Lower lobe of right lung (tissue), 2 donors: ENCODE measurements around the gene TRAPPC12. TPM values are rescaled to one million over a fixed set of nuclear protein-coding genes. Genes with fewer than 3 reads are reported as not detected.

Source experiments
- ATAC-seq, 2 donors: fragments of 200-7000 bp; cut with Tn5 transposase; one replicate each; pipeline ENCODE4 v1.9.1; 2020 to 2022; ENCODE audit warnings: mild to moderate bottlenecking in 2 of 2, moderate library complexity in 2 of 2
- DNase-seq: peaks from one replicate; pipeline ENCODE4 v3.0.0-alpha.2; 2020
- H3K27ac ChIP-seq: fragments of 200-600 bp; one replicate; pipeline ENCODE4 v1.8.0; 2022
- H3K27me3 ChIP-seq: fragments of 200-600 bp; one replicate; pipeline ENCODE4 v1.8.0; 2022; ENCODE audit warnings: low read depth
- H3K36me3 ChIP-seq: fragments of 200-600 bp; one replicate; pipeline ENCODE4 v1.8.0; 2022; ENCODE audit warnings: mild to moderate bottlenecking
- H3K4me1 ChIP-seq: fragments of 200-600 bp; one replicate; pipeline ENCODE4 v1.8.0; 2022
- H3K4me3 ChIP-seq: fragments of 200-600 bp; one replicate; pipeline ENCODE4 v1.8.0; 2022; ENCODE audit warnings: mild to moderate bottlenecking
- H3K9me3 ChIP-seq: fragments of 200-600 bp; one replicate; pipeline ENCODE4 v1.8.0; 2022
- intact Hi-C: fragments of 100-400 bp; cut with DNase I; formaldehyde crosslinking; loops from one replicate; pipeline ENCODE4 v1.11.0; 2022
- total RNA-seq: library from RNA; stranded (reverse); fragmentation: NEBNext Ultra II Directional; extraction: Animal tissue kit (Norgen Biotek cat#: 25700); gene quantifications from one replicate; pipeline ENCODE4 v1.2.1, GENCODE V29; 2021
- TF ChIP-seq, protein P1 (sequence below): fragments of 200-600 bp; IDR thresholded peaks from one replicate; pipeline ENCODE4 v1.8.0; 2022; ENCODE audit warnings: antibody characterized with exemption, mild to moderate bottlenecking
- donor health status: DM: no; HTN: yes; CAD: no; lungs with severe emphysema.

Gene TRAPPC12
- total RNA-seq, 1 donor from 2014 or later, result 93.8 TPM

DNA sequence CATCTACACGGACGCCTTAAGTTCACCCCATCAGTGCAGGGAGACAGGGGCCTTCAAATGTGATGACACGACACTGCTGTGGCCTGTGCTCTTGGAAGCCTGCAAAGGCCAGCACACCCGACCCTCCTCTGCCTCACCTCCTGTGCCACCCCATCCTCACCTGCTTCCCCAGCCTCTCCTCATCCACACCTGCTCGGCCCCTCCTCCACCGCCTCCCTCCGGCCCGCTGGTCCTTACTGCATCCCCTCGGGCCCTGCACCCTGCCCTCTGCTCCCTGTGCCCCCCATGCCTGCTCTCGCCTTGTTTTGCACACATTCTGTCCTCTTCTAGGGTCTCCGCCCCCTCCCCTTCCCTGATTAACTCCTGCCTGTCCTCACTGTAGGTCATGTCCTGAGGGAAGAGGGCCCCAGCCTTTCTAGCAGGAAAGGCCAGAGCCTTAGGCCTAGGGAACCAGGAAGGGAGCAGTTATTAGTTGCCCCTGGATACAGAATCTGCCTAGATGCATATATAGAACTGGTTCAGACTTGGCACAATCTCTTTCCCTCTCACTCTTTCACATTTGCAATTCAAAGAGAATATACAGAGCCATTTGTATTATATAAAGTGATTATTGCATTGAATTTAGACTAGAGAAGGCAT lies 39.4 kb downstream of the TRAPPC12 start:
- H3K4me1 ChIP-seq, result no peaks in the 10 kb centered on the region
- no peak overlapping the region for H3K27ac ChIP-seq
- no peak for ATAC-seq
- H3K9me3 ChIP-seq, result no peaks in the 10 kb centered on the region
- H3K4me3 ChIP-seq, result no peak overlapping the region
- peaks cover 65% of the 10 kb centered on the region for H3K36me3 ChIP-seq
- TF ChIP-seq, protein P1, sequence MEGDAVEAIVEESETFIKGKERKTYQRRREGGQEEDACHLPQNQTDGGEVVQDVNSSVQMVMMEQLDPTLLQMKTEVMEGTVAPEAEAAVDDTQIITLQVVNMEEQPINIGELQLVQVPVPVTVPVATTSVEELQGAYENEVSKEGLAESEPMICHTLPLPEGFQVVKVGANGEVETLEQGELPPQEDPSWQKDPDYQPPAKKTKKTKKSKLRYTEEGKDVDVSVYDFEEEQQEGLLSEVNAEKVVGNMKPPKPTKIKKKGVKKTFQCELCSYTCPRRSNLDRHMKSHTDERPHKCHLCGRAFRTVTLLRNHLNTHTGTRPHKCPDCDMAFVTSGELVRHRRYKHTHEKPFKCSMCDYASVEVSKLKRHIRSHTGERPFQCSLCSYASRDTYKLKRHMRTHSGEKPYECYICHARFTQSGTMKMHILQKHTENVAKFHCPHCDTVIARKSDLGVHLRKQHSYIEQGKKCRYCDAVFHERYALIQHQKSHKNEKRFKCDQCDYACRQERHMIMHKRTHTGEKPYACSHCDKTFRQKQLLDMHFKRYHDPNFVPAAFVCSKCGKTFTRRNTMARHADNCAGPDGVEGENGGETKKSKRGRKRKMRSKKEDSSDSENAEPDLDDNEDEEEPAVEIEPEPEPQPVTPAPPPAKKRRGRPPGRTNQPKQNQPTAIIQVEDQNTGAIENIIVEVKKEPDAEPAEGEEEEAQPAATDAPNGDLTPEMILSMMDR, result no peak
- no peaks in the 10 kb centered on the region for H3K27me3 ChIP-seq
- intact Hi-C loops, result no loop called here
- DNase-seq, result no peak

DNA sequence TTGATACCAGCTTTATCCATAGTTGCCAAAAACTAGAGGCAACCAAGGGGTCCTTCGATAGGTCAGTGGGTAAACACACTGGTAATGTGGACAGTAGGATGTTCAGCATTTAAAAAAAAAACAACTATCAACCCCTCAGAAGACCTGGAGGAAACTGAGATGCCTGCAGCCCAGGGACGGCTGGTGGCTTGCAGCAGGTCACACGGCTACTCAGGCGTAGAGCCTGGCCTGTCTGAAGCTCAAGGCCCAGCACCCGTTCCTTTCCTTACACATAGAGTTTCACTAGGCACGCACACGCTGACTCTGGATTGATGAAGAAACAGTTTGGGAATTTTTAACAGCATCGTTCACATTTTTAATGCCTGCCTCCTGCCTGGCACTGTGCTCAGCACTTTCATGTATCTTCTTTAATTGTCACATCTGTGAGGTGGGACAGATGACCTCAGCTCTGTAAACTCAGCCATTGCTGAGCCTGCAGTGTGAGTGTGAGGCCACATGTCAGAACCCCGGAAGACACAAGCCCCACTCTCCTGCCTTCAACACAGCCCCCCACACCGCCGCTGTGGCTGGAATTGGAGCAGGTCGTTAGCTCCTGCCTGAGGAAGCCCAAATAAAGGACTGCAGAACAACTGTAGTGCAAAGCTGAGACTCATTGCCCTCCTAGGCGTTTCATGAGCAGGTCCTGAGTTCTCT lies 40.7 kb downstream of the TRAPPC12 start:
- intact Hi-C loops, result no loop called here
- DNase-seq, result no peak

DNA sequence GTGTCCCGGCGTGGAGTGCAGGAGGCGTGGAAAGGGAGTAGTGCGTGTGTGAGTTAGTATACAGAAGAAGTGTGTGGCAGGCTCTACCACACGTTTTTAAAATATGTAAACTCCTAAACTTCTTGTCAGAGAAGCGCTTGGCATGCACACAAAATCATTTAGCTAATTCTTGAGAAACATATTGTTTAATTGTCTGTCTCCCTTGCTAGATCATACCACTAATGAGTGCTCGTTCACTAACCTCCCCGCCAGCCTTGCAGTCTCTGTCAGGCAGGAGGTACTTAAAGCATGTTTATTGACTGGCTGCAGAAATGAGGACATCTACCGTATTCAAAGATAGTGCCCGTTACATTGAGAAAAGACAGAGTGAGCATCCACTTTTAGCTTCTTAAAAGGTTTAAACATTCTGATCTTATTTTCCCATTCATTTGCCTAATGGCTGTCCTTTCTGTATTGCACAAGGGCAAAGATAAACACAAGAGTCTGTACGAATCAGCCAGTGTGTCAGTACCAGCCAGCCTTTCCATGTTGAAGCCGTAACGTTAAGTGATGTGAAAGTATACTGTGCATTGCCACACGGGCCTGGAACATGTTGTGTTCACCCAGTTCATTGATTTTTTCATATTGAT lies 41.4 kb downstream of the TRAPPC12 start:
- H3K27me3 ChIP-seq, result no peaks in the 10 kb centered on the region
- no peak for DNase-seq
- peaks cover 72% of the 10 kb centered on the region for H3K36me3 ChIP-seq
- no peak overlapping the region for H3K27ac ChIP-seq
- intact Hi-C loops, result no loop called here
- H3K9me3 ChIP-seq, result no peaks in the 10 kb centered on the region
- no peak for ATAC-seq
- TF ChIP-seq, protein P1, result no peak
- no peaks in the 10 kb centered on the region for H3K4me1 ChIP-seq
- no peak overlapping the region for H3K4me3 ChIP-seq

More for the DNA sequence above, 40.7 kb downstream of the TRAPPC12 start:
- TF ChIP-seq, protein P1, result no peak
- Histone ChIP-seq H3K36me3 (peaks cover 66% of the 10 kb centered on the region), H3K4me3 (no peak overlapping the region), H3K9me3 (no peaks in the 10 kb centered on the region), H3K4me1 (no peaks in the 10 kb centered on the region), H3K27me3 (no peaks in the 10 kb centered on the region), H3K27ac (no peak overlapping the region)
- ATAC-seq, result no peak

DNA sequence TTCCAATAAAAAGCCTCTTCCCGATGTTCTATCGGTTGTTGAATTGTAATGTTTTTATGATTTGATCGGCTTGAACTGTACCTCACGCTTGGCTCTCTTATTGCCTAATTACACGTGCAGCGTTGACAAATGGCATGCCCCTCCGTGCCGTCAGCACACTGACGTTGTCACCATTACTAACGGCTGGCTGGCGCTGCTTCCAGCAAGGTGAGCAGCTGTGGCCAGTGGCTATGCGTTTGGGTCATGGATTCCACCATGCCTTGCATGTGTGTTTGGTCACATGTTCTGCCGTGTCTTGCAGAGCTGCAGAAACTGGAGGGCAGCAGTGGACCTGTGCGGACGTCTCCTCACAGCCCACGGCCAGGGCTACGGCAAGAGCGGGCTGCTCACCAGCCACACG lies 42.1 kb downstream of the TRAPPC12 start:
- ATAC-seq, result no peak
- H3K27ac ChIP-seq, result no peak overlapping the region
- H3K4me3 ChIP-seq, result no peak overlapping the region
- TF ChIP-seq, protein P1, result no peak
- H3K36me3 ChIP-seq, result peaks cover 79% of the 10 kb centered on the region
- H3K9me3 ChIP-seq, result no peaks in the 10 kb centered on the region
- no peaks in the 10 kb centered on the region for H3K4me1 ChIP-seq
- DNase-seq, result no peak
- no peaks in the 10 kb centered on the region for H3K27me3 ChIP-seq
- intact Hi-C loops, result no loop called here

DNA sequence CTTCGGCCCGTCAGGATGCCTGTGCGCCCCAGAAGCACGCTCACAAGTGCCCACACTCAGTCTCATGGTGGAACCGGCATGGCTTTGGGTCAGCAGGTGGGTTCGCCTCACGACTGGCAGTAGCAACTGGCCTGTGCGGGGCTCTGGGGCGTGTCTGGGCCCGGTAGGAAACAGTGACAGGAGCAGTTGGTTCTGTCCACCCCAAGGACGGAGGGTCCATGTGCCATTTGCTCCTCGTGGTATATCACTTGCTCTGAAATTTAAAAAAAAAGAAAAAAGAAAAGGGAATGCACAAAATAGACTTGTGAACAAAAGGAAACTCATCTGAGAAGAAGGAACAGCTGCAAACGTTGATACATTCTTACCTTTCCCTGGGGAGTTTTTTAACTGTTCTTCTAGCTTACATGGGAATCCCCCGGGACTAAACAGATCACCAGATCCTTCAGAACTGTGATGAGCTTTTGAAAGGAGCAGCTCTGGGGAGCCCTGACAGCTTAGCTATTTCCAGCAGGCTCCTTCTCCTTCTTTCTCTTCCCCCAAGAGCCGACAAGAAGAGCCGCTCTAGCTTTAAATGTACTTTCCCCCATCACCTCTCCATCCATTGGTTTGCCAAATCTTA lies 42.8 kb downstream of the TRAPPC12 start:
- Histone ChIP-seq H3K4me3 (no peak overlapping the region), H3K9me3 (no peaks in the 10 kb centered on the region), H3K27me3 (no peaks in the 10 kb centered on the region), H3K27ac (no peak overlapping the region), H3K4me1 (no peaks in the 10 kb centered on the region), H3K36me3 (peaks cover 82% of the 10 kb centered on the region)
- ATAC-seq (no peak), DNase-seq (no peak)
- intact Hi-C loops, result no loop called here
- TF ChIP-seq, protein P1, result no peak
